Stimulated activated effector memory CD8-positive, alpha-beta T cell treated with anti-CD3 and anti-CD28 coated beads, Interleukin-12 subunit alpha, Interleukin-12 subunit beta, amount 100 ng/mL, for 72 hours (primary cell): Measurements from ENCODE around the gene HOXD4.
A peak's percentile ranks its signal among the peaks of the same experiment; 100 is the strongest.

ENCODE experiments used
- ATAC-seq: fragments of 150-1000 bp; cut with Tn5 transposase; 2 replicates; pipeline ENCODE4 v1.10.0; 2021
- DNase-seq, 2 donors: peaks; one replicate each; pipeline ENCODE4 v3.0.0; 2021 to 2022; ENCODE audit warnings: low spot score in 2 of 2
- H3K27ac Mint-ChIP-seq: one replicate; pipeline ENCODE4 v1.8.0; 2022; ENCODE audit warnings: mild to moderate bottlenecking, mixed read lengths
- H3K36me3 Mint-ChIP-seq: one replicate; pipeline ENCODE4 v1.8.0; 2022; ENCODE audit warnings: mild to moderate bottlenecking, mixed read lengths
- H3K4me1 Mint-ChIP-seq: one replicate; pipeline ENCODE4 v1.8.0; 2022; ENCODE audit warnings: mixed read lengths
- H3K4me3 Mint-ChIP-seq: one replicate; pipeline ENCODE4 v1.8.0; 2022; ENCODE audit warnings: mild to moderate bottlenecking, mixed read lengths
- H3K9me3 Mint-ChIP-seq: one replicate; pipeline ENCODE4 v1.8.0; 2022; ENCODE audit warnings: mixed read lengths

Gene HOXD4

DNA sequence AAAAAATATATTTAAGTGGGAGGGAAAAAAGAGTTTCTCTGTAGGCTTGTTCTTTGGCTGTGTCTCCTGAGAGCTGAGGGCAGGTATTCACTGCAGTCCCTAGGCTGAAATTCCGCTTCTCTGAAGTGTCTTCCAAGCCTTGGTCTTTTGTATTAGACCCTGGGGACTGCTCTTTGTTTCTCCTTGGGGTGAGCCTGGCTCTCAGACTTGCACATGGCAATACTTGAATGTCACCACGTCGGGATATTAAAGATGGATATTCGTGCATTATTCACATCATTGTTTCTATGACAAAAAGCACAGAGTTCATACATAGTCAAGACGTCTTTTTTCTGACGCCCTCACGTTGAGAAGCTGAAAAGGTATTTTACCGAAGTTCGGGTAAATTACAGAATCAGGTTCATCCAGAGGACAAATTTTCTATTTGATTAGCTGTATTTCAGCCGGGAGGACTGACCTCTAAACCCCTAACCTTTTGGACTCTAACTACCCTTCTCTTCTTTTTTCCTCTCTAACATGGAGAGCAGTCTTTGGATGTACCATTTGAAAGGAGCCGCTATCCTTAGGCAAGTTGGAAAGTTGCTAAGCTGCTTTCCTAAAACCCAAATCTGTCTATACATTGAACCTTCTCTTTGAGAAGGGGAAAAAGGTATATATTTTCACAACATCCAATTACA is 3.4 kb downstream of the HOXD4 start:
- Mint-ChIP-seq H3K4me1 (peaks cover 20% of the 10 kb centered on the region), H3K27ac (no peak overlapping the region), H3K36me3 (peaks cover 6% of the 10 kb centered on the region), H3K4me3 (no peak overlapping the region), H3K9me3 (no peaks in the 10 kb centered on the region)
- ATAC-seq (no peak), DNase-seq (no peak)

DNA sequence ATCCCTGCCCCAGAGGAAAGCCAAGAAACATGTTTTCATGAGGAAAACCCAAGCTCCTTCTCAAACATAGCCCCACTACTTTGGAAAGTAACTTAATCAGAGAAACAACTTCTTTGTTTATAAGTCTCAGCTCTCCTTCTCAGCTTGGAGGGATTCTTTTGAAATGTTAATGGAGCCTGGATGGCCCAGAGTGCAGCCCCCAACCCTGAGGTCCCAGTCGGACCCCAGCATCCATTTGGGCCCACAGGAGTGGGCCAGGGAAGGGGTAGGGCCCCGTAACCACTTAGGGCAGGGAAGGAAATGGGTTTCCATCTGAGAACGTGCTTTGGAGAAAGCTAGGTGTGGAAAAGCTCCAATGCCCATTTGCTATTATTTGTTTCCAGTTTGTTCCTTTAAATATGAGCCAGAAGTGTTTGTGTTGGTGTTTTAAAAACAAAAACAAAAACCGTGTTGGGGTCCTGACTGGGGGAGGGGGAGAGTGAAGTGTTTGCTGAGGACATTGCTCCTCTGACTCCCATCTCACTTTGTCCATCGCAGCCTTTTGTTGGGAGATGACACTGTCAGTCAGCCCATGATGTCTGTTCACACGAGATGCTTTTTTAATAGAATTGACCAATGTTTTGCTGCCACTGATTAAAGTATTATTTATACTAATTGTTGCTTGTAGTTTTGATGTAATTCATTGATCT is 4.2 kb downstream of the HOXD4 start:
- H3K4me3 Mint-ChIP-seq: no peak overlapping the region
- ATAC-seq (no peak), DNase-seq (no peak)

DNA sequence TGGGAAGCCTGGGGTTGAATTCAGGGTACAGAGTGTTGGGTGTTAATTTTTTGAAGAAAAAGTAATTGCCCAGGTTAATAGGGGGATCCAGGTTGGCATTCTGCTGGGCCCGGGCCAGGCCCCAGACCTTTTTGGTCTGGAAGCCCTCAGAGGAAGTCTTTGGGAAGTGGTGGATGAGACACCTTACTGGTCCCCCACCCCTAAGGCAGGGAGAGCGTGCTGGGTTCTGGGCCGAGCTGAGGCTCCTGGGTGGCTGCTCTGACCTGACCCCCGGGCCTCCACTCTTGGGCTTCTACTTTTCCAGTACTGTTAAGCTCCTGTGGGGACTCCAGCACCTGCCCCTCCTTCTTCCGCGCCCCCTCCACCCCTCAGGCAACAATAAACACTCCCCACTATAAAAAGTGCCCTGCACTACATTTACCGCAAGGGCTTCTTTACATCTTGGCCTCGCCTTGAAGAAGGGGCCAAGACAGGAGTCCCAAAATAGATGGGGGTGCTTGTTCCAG is 5.0 kb downstream of the HOXD4 start:
- DNase-seq: no peak
- no peak overlapping the region for H3K27ac Mint-ChIP-seq
- H3K4me1 Mint-ChIP-seq: peaks cover 20% of the 10 kb centered on the region
- H3K36me3 Mint-ChIP-seq: peaks cover 6% of the 10 kb centered on the region
- no peak overlapping the region for H3K4me3 Mint-ChIP-seq
- no peak for ATAC-seq
- no peaks in the 10 kb centered on the region for H3K9me3 Mint-ChIP-seq

More for the DNA sequence above, 4.2 kb downstream of the HOXD4 start:
- no peak overlapping the region for H3K27ac Mint-ChIP-seq
- H3K9me3 Mint-ChIP-seq: no peaks in the 10 kb centered on the region
- H3K36me3 Mint-ChIP-seq: peaks cover 6% of the 10 kb centered on the region
- peaks cover 16% of the 10 kb centered on the region for H3K4me1 Mint-ChIP-seq

DNA sequence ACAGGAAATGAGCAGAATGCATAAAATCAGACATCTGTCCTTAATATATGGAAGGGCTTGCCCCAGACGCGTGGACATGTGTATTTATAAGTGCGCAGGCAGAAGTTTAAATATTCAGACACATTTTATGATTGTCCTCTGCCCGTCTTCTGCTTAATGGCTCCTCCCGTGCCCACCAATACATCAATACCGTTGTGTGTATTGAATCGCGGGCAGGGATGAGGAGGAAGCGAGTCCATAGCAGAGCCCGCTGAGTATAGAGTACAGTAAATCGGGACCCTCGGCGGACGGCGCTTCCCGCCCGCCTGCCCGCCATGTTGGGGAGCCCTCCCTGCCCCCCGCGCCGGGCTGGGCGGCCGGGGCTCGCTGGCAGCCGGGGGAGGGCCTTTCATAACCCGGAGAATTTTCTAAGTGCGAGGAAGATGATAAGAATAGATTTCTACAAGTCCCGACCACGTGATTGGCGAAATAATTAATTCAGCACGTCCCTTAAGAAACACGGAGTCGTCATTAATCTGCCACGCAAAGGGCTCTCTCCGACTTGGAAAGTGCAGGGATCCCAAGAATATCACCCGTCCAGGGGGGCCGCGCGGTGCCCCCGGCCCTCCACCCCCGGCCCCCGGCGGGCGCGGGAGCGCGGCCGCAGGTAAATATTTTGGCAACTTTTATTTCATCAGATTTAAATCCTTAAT is 5.6 kb downstream of the HOXD4 start, which contains the start of gene HOXD3:
TSS of gene HOXD3 (plus strand) at position 501 of the 692 bp plus-strand sequence. CDS start 11,808 bp downstream, outside the sequence.
- peak within 1 kb of the TSS; percentile 47 for H3K4me3 Mint-ChIP-seq
- H3K36me3 Mint-ChIP-seq: peaks cover 6% of the 10 kb centered on the region
- H3K9me3 Mint-ChIP-seq: no peaks in the 10 kb centered on the region
- H3K27ac Mint-ChIP-seq: no peak within 1 kb of the TSS
- H3K4me1 Mint-ChIP-seq: peaks cover 21% of the 10 kb centered on the region
- ATAC-seq (no peak), DNase-seq (no peak)

DNA sequence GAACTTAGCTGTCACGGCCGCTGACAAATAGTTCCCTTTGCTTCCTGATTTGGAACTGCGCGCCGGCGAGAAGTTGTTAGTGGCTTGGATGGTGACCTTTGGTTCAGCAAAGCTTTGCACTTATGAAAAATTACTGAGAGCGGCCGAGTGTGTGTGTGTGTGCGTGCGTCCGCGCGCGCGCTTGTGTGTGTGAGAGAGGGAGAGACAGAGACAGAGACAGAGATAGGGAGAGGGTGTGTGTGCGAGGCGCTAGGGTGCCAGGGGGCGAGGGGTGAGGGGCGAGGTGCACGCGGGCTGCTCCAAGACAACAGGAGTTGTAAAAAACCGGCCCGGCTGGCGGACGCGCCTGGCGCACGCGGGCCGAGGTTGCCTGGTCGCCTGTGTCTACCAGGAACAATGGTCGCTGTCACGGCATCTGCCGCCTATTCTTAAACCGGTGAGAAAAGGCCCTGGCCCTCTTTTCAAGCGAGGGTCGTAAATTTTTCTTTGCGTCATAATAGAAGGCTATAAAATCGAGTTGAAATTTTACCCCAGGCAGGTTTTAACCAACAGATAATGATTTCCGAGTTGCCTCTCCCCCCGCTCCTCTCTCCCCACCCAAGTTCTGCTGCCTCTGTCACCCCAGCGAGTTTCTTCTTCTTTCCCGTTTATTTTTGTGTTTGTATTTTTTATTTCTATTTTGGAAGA is 6.3 kb downstream of the HOXD4 start:
- Mint-ChIP-seq H3K9me3 (no peaks in the 10 kb centered on the region), H3K27ac (no peak overlapping the region), H3K4me3 (peak overlapping the region; percentile 47), H3K36me3 (peaks cover 6% of the 10 kb centered on the region), H3K4me1 (peaks cover 21% of the 10 kb centered on the region)
- DNase-seq (no peak), ATAC-seq (no peak)

DNA sequence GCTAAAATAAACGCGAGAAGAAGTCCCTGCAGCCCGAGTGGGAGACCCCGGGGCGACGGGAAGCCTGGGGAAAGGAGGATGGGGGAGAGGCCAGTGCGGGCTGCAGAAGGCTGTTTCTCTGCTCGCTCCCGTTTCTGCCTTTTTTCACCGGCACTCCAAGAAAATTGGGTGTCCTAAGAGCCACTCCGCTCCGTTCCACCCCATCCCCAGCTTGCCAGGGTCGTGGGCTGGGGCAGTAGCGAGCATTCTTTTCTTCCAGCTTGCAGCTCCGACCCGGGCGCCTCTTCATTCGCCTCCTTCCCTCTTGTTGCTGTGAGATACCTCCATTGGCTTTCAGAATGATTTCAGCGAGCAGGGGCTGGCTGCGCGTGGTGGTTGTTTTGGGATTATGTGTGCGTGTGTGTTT is 6.8 kb downstream of the HOXD4 start:
- H3K4me1 Mint-ChIP-seq: peaks cover 21% of the 10 kb centered on the region
- H3K4me3 Mint-ChIP-seq: peak overlapping the region; percentile 47
- DNase-seq (no peak), ATAC-seq (no peak)
- no peaks in the 10 kb centered on the region for H3K9me3 Mint-ChIP-seq
- H3K36me3 Mint-ChIP-seq: peaks cover 6% of the 10 kb centered on the region
- no peak overlapping the region for H3K27ac Mint-ChIP-seq

DNA sequence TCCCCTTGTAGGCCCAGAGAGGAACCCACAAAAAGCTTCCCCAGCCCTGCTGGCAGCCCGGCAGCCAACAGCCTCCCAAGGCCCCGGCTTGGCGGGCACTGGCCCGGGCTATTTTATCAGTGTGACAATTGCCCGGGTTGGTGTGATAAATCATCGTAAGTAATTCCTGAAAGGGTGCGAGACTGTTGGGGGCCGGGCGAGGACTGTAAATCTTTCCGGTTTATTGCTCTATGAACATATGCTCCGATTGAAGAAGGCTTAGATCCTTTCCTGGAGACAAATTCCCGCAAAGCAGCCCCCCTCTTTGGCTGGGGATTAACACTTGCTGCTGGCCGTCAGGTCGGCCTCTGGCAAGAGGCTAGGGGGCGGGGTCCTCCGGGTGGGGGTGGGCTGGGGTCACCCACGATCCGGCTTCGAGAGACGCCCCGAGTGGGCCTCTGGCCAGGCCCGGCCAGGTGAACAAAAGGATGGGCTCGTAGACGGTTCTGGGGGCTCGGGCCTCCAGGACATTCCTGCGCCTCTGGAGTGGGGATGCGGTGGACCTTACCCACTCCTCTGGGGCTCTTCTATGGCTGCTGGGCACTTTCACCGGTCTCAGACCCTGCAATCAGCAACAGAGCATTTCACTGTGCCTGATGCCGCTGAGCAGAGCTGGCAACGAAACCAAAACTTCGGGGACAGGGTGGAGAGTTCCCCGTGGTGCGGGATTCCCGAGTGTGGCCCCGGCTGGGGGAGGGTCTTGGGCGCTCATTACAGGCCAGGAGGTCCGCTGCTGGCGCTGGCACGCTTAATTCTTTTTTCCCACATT is 7.7 kb downstream of the HOXD4 start:
- no peak overlapping the region for H3K4me3 Mint-ChIP-seq
- H3K36me3 Mint-ChIP-seq: peaks cover 11% of the 10 kb centered on the region
- H3K4me1 Mint-ChIP-seq: peaks cover 27% of the 10 kb centered on the region
- H3K27ac Mint-ChIP-seq: no peak overlapping the region
- DNase-seq (no peak), ATAC-seq (no peak)
- H3K9me3 Mint-ChIP-seq: no peaks in the 10 kb centered on the region

DNA sequence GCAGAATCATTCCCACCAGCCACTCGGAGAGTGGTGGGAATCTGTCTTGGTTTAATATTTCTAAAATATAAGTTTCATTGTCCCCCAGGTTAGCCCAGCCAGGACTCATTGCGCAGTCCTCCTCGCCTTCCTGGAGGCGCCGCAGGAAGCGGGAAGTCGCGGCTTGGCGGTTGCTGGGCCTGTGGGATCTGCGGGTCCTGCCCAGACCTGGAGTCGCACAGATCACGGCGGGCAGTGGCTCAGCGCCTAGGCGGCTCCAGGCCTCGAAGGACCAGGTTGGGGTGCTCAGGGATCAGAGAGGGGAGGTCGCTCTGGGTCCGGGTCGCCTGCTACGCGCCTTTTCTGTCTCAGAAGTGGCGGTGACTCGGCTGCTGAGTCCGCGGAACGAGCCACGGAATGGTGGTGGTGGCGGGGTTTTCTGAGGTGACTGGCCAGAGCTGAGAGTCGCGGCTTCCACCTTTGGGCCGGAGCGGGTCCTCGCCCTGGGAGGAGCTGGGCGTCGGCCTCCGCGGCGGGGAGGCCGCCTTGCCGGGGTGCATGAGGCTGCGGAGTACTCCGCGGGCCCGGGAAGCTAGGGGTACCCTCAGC is 8.4 kb downstream of the HOXD4 start:
- no peak overlapping the region for H3K4me3 Mint-ChIP-seq
- no peaks in the 10 kb centered on the region for H3K9me3 Mint-ChIP-seq
- H3K36me3 Mint-ChIP-seq: peaks cover 16% of the 10 kb centered on the region
- H3K27ac Mint-ChIP-seq: no peak overlapping the region
- peaks cover 31% of the 10 kb centered on the region for H3K4me1 Mint-ChIP-seq
- DNase-seq (peak in 1 of 2 donors; percentile 47), ATAC-seq (no peak)

DNA sequence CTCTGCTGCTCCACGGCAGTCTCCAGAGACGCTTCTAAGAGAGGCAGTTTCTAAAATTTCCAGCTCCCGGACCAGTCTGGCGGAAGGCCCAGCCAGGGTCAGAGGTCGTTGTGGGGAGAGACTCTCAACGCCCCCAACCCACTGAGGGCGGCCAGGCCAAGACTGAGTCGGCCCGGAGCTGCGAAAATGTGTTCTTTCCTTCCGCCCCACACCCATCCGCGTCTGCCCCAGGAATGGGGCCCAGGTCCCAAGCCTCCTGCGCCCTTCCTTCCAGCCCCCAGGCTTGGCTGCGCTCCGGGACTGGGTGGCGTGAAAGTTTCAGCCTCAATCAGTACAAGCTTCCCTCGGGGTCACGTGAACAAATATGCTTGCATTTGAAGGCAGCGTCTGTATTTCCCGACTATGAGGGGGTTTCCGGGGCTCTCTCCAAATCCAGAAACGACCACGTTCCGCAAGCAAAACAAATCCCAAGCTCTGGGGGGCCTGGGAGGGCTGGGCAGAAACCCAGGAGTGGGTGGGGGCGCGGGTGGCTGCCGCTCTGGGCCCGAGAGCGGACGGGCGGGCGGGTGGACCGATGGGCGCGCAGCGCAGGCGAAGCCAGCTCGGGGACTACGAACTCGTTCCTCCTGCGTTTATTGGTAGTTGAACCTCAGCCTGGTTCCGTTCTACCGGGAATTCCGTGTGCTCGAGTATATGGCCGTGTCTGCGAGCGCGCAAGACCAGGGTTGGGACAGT is 9.1 kb downstream of the HOXD4 start:
- no peak overlapping the region for H3K4me3 Mint-ChIP-seq
- no peak overlapping the region for H3K27ac Mint-ChIP-seq

DNA sequence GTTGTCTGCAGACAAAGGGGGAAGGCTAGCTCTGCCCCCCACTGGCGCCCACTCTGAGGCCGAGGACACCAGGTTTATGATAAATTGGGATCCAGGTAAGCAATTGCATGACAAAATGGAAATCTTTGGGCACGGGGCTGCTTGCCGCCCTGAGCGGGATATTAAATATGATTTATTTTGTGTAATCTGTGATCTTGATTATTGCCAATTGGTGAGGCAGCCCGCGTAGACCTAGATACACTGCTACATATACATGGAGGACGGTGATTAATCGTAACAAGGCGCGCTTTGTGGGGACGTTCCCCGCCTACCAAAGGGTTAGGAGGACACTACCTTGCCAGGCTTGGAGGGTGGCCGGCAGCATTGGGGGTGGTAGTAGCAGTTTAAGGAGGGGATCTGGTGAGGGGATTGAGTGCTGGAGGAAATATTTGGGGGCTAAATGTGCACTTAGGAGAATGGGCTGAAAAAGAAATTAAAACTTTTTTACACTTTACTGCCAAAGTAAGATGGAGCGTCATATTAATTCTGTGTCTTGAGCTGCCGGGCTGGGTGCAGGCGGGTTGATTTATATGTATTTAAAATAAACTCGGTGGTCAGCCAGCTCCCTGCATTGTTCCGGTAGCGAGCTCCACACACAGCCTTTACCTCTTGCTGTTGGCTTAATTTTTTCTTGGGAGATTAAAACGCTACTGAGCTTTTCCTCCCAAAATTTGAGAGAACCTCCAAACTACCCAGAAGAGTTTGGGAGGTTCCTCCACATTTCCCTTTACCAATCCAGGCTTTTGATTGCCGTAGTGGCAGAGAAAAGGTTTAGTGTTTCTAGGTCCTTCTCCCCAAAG is 9.9 kb downstream of the HOXD4 start:
- no peak overlapping the region for H3K27ac Mint-ChIP-seq
- no peak overlapping the region for H3K4me3 Mint-ChIP-seq
- peak in 1 of 2 donors; percentile 47 for DNase-seq
- H3K9me3 Mint-ChIP-seq: no peaks in the 10 kb centered on the region
- peaks cover 31% of the 10 kb centered on the region for H3K4me1 Mint-ChIP-seq
- H3K36me3 Mint-ChIP-seq: peaks cover 16% of the 10 kb centered on the region
- ATAC-seq: no peak

More for the DNA sequence above, 9.1 kb downstream of the HOXD4 start:
- no peak for ATAC-seq
- DNase-seq: no peak
- H3K36me3 Mint-ChIP-seq: peaks cover 16% of the 10 kb centered on the region
- H3K9me3 Mint-ChIP-seq: no peaks in the 10 kb centered on the region
- peaks cover 31% of the 10 kb centered on the region for H3K4me1 Mint-ChIP-seq

DNA sequence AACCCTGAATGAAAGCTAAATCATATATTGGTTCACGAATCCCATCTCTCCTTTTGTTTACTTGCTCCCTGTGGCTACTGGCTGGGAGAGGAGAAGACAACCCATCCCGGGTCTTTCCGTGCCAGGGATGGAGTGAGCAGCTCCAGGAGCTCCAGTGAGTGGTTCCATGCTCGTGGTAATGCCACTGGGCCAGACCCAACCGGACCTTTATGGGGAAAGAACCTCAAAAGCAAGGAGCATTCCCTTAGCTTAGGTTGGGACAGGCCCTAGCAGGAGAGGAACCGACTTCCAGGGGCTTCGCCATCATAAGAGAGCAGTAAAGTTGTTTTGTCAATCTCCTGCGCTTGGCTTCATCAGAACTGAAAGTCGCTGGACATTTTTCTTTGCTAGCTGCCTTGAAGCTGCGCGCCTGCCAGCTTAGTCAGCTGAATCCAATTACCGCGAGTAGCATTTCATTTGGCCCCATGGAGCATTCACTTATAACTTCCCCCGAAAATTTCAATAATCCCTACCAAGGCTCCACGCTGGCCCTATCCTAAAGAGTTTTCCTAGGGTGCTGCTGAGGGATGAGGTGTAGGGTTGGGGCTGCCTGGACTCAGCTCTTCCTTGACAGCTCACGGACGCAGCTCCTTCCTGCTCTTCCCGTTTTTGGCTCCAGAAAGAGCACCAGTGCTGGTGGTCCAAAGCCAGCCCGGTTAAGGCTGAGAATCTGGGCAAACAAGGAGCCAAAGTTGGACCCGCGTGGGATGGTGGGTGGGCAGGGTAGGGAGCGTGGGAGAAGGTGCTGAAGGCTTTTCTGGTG is 10.7 kb downstream of the HOXD4 start:
- Mint-ChIP-seq H3K9me3 (no peaks in the 10 kb centered on the region), H3K4me3 (no peak overlapping the region), H3K27ac (no peak overlapping the region), H3K4me1 (peaks cover 31% of the 10 kb centered on the region), H3K36me3 (peaks cover 16% of the 10 kb centered on the region)
- ATAC-seq: no peak
- DNase-seq: peak in 1 of 2 donors; percentile 43

DNA sequence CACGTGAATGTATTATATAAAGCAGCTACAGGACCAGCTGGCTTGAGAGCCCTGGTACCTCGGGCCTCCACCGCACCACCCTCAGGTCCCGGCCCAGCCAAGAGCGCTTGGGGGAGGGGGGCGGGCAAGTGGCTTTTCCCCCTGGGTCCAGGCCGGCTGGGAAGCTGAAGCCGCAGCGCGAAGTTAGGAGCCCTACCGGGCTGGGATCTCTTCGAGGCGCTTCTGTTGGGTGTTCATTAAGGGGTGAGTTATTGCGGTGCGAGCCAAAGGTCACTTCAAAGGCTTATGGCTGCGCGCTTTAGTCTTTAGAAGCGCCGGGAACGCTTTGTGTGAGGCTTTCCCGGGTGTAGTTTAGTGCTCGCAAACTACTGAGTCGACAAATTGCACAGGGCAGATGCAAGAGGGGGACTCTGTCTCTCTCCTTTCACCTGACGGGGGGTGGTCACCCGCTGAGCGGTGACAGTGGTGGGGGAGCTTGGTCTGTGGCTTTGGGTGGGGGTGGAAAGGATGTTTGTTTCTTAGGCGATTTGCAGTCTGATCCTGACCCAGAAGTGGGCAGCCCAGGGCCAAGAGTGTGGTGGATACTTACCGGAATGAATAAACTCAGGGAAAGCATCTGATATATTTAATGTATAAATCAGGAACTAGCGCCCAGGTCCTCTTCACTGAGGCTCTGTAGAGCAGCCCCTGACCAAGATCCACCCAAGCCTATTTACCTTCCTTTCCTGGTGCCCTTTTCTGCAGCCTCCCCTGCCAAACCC is 11.7 kb downstream of the HOXD4 start:
- H3K36me3 Mint-ChIP-seq: peaks cover 10% of the 10 kb centered on the region
- no peak overlapping the region for H3K4me3 Mint-ChIP-seq
- no peaks in the 10 kb centered on the region for H3K9me3 Mint-ChIP-seq
- H3K27ac Mint-ChIP-seq: no peak overlapping the region
- peak in 1 of 2 donors; percentile 43 for DNase-seq
- peaks cover 22% of the 10 kb centered on the region for H3K4me1 Mint-ChIP-seq
- no peak for ATAC-seq
